Measurements from ENCODE around the gene HYOU1.
"Not testable (repeated sequence)": the region's sequence is repeated elsewhere in the genome, so short reads cannot be mapped to it uniquely, and the experiment has no call there.

Gene HYOU1

GRCh38 chr11:119018074-119018938, 38.7 kb downstream of the HYOU1 start, which contains the start of the genes RPS25 and TRAPPC4:
TSS of gene RPS25 (minus strand) at chr11:119018343. CDS start at chr11:119018284, 59 bp downstream.
TSS of gene TRAPPC4 (plus strand) at chr11:119018766. CDS start at chr11:119018796, 30 bp downstream.
- peak; percentile 93 for DNase-seq (ENCODE audit: low spot score)

GRCh38 chr11:119017377-119017776, 39.6 kb downstream of the HYOU1 start:
- not testable (repeated sequence) for DNase-seq (ENCODE audit: low spot score)

- DNase-seq (ENCODE audit: low spot score) = no peak
Observed at GRCh38 chr11:119016216-119017009, 40.6 kb downstream of the HYOU1 start.

DNA sequence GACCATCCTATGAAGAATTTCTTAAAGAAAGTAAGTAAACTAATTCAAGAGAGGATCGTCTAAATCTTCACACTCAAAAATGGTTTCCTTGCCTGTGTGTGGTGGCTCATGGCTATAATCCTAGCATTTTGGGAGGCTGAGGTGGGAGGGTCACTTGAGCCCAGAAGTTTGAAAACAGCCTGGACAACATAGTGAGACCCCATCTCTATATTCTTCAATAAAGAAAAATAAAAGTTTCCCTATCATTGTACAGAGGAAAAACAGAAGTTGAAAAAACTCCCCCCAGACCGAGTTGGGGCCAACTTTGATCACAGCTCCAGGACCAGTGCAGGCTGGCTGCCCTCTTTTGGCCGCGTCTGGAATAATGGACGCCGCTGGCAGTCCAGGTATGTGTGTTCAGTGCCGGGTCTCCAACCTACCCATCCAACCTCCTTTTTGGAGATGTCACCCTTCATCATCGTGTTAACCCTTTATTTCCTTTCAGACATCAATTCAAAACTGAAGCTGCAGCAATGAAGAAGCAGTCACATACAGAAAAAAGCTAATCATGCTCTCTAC, 41.9 kb downstream of the HYOU1 start:
- DNase-seq (ENCODE audit: low spot score) = no peak

DNA sequence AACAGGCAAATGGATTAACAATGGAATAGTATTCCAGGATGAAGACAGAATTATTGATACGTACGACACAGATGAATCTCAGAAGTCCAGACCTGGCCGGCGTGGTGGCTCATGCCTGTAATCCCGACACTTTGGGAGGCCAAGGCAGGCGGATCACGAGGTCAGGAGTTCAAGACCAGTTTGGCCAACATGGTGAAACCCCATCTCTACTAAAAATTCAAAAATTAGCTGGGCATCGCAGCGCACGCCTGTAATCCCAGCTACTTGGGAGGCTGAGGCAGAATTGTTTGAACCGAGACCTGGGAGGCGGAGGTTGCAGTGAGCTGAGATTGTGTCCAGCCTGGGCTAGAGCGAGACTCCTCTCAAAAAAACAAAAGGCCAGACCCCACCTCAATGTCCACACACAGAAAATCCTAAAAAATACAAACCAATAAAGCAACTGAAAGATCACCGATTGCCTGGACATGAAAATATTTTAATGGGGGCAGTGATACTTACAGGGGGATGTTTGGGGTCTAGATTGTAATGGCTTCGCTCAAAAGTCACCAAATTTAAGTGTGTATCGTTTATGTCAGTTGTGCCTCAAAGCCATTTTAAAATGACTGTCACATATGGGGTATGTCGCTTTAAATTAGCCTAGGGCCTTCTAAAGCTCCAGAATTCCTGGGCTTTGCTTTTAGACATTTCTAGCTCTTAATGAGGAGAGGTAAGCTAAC, 42.6 kb downstream of the HYOU1 start:
- DNase-seq (ENCODE audit: low spot score) = no peak

- no peak for DNase-seq (ENCODE audit: low spot score)
Observed at GRCh38 chr11:119012629-119013170, 44.3 kb downstream of the HYOU1 start.

GRCh38 chr11:119011476-119012053, 45.4 kb downstream of the HYOU1 start:
- no peak for DNase-seq (ENCODE audit: low spot score)

GRCh38 chr11:119006656-119007055, 50.3 kb downstream of the HYOU1 start:
- no peak for DNase-seq (ENCODE audit: low spot score)

- DNase-seq (ENCODE audit: low spot score) = no peak
Observed at GRCh38 chr11:119000906-119001305, 56.1 kb downstream of the HYOU1 start.

DNA sequence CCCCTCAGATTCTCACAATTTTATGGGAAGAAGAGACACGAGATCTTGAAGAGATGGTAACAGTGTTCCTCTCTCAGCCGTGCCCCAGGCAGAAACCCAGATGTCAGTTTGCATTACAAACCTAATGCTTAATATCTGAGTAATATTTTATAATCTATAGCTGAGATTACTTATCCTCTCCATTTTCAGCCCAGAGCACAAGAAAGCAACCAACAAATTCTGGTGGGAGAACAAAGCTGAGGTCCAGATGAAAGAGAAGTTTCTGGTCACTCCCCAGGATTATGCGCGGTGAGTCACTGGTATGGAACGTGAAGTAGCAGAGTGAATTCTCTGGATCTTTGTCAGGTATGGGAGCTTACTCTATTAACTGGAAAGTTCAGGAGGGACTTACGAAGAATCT, 58.2 kb downstream of the HYOU1 start:
- DNase-seq (ENCODE audit: low spot score) = no peak

DNA sequence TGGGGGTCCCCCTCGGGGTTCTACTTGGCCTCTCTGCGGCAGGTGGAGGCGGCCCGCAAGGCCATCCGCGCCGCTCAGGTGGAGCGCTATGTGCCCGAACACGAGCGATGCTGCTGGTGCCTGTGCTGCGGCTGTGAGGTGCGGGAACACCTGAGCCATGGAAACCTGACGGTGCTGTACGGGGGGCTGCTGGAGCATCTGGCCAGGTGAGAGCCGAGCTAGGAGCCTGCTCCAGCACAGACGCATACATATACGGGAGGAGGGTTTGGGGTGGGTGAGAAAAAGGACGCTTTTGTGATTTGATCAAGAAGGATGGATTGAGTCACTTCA, 58.7 kb downstream of the HYOU1 start:
- DNase-seq (ENCODE audit: low spot score) = no peak

DNA sequence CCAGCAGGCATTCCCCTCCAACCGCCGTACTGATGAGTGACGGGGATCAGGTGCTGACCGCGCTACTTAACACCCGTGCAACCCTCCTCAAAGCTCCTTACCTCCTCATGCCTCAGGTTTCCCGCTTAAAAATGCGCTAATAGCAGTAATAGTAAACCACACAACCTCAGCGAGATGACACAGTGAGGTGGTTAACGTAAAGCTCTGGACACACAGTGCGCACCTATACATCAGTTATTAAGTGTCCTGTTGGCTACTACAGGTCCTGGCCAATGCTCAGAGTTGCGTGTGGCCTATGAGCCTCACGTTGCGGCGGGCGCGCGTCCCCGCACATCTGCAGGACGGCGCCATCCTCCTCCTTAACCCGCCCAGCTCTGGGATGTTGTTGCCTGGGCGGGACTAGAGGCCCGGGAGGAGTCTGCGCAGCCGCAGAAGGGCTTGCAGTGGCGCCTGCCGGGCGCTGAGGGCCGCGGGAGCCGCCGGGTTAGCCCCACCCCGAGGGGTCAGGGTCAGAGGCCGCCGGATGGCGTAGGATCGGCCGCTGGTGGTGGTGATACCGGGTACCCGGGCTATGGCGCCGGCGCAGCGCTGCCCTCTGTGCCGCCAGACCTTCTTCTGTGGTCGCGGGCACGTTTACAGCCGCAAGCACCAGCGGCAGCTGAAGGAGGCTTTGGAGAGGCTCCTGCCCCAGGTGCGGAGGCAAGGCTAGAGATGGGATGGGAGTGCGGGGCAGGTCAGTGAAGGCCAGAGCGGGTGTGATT, 59.2 kb downstream of the HYOU1 start, which contains the start of gene CENATAC:
CENATAC (plus strand) TSS at position 512 of the 761 bp plus-strand sequence; CDS start at position 572, 60 bp downstream.
- peak; percentile 98 for DNase-seq (ENCODE audit: low spot score)

DNA sequence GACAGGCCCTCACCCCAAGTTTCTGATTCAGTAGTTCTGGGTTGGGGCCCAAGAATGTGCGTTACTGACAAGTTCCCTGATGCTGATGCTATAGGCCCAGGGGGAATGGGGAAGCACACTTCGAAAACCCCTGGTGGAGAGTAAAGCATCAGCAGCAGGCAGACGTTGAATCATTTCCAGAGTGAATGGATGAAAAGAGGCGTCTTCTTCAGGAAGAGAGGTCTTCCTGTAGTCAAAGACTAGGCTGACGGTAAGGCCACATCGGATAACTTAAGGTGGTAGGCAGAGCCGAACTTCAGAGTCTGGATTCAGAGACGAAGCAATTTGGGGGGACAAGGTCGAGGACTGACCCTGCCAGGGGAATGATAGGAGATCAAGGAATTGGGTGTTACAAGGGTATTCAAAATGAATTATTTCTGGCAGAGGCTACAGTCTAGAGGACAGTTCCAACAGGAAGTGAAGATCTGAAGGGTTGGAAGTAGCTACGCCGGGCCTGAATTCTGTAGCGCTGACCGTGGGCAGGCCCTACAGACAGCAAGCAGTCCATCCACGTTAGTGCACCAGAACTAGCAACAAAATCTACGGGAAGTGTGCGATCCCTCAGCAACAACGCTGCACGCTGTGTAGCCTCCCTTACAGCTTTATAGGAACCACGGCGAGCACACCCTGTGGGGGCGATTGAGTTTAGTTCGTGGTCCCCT, 59.9 kb downstream of the HYOU1 start:
- DNase-seq (ENCODE audit: low spot score) = peak; percentile 67

All from germinal center (tissue), 1 donor.